Breast epithelium (tissue), 4 donors: ENCODE data around the gene NDUFB10. TPM values are rescaled to one million over a fixed set of nuclear protein-coding genes. Genes with fewer than 3 reads are reported as not detected.

Source experiments
- DNase-seq, 2 donors: peaks; one replicate each; pipeline ENCODE4 v3.0.0-alpha.2; 2019; ENCODE audit warnings: low spot score in 2 of 2
- H3K27ac ChIP-seq, 2 donors: fragments of 200-600 bp; sonication (generic) in 1 of 2; one replicate each; pipeline ENCODE4 v1.5.1; 2016 to 2019; ENCODE audit warnings: mild to moderate bottlenecking in 1 of 2
- H3K27me3 ChIP-seq, 2 donors: fragments of 200-600 bp; sonication (generic) in 1 of 2; one replicate each; pipeline versions ENCODE4 v1.5.1 to v1.6.0; 2017 to 2019; ENCODE audit warnings: control low read depth in 1 of 2, mild to moderate bottlenecking in 1 of 2
- H3K36me3 ChIP-seq: fragments of 200-600 bp; one replicate; pipeline ENCODE4 v1.5.1; 2019
- H3K4me1 ChIP-seq, 2 donors: fragments of 200-600 bp; sonication (generic); one replicate each; pipeline ENCODE4 v1.5.1; 2016 to 2019; ENCODE audit warnings: control low read depth in 1 of 2
- H3K4me3 ChIP-seq, 3 donors: fragments of 200-600 bp; sonication (generic); 1 replicate in 2 of 3; 2 replicates in 1 of 3; pipeline ENCODE4 v1.5.1; 2016 to 2019; ENCODE audit warnings: mild to moderate bottlenecking in 3 of 3, moderate library complexity in 2 of 3
- H3K9me3 ChIP-seq, 2 donors: fragments of 200-600 bp; sonication (generic) in 1 of 2; one replicate each; pipeline ENCODE4 v1.5.1; 2016 to 2019; ENCODE audit warnings: control low read depth in 1 of 2
- CTCF ChIP-seq, 3 donors: fragments of 450-650 bp; IDR thresholded peaks; one replicate each; pipeline ENCODE4 v1.5.1; 2016 to 2017; ENCODE audit warnings: antibody characterized with exemption in 3 of 3, mild to moderate bottlenecking in 3 of 3, moderate library complexity in 3 of 3
- POLR2A ChIP-seq: fragments of 450-650 bp; IDR thresholded peaks from one replicate; pipeline ENCODE4 v1.6.1; 2016; ENCODE audit warnings: antibody characterized with exemption, mild to moderate bottlenecking, moderate library complexity
- POLR2AphosphoS5 ChIP-seq, 3 donors: sonication (generic); formaldehyde crosslinking; IDR thresholded peaks; one replicate each; pipeline ENCODE4 v1.6.1; 2017; ENCODE audit warnings: antibody characterized with exemption in 3 of 3
- intact Hi-C: fragments of 100-400 bp; cut with DNase I; formaldehyde crosslinking; loops from one replicate; pipeline ENCODE4 v1.15.1; 2023; ENCODE audit warnings: low total_unique reads
- total RNA-seq, 3 donors: library from RNA; depleted of rRNA; stranded (reverse); fragments of >200 nt; gene quantifications; one replicate each; pipeline ENCODE4 v1.1.0, GENCODE V29; 2016

The NDUFB10 gene
- 100 to 1,000 TPM; 114 to 233 (median 144) TPM for total RNA-seq

GRCh38 chr16:1959269-1960039, at the start of gene NDUFB10:
NDUFB10 (plus strand) TSS chr16:1959538; CDS start chr16:1959625, 87 bp downstream.
- Histone ChIP-seq H3K4me3 (peak within 1 kb of the TSS; percentile 68 to 85 (median 79)), H3K27ac (peak within 1 kb of the TSS; percentile 75 to 82), H3K9me3 (no peaks in the 10 kb centered on the region), H3K36me3 (no peaks in the 10 kb centered on the region), H3K27me3 (no peaks in the 10 kb centered on the region), H3K4me1 (peaks cover 2 to 10% of the 10 kb centered on the region in 2 donors)
- intact Hi-C loops = loop anchor here (5.0 to 10.0 kb wide), 2 partner anchors 175 to 957 kb away; partner anchors contain the start of gene PKD1
- peak; percentile 75 to 90 for DNase-seq
- TF ChIP-seq POLR2AphosphoS5 (IDR thresholded peaks at IDR 0.05) (peak; percentile 55 to 75 (median 71)), POLR2A (no peak), CTCF (IDR thresholded peaks at IDR 0.05) (peak in 2 of 3 donors; percentile 27 to 40)

GRCh38 chr16:1909561-1910231, 49.6 kb upstream of the NDUFB10 start:
- DNase-seq = no peak
- TF ChIP-seq POLR2A (no peak), CTCF (IDR thresholded peaks at IDR 0.05) (no peak), POLR2AphosphoS5 (IDR thresholded peaks at IDR 0.05) (no peak)
- Histone ChIP-seq H3K27ac (no peak overlapping the region), H3K4me1 (no peaks in the 10 kb centered on the region), H3K36me3 (no peaks in the 10 kb centered on the region), H3K9me3 (no peaks in the 10 kb centered on the region), H3K4me3 (no peak overlapping the region), H3K27me3 (peaks cover 0 to 31% of the 10 kb centered on the region in 2 donors)
- intact Hi-C loops = no loop called here

GRCh38 chr16:1911467-1912214, 47.7 kb upstream of the NDUFB10 start:
- H3K36me3 ChIP-seq = no peaks in the 10 kb centered on the region
- no peak overlapping the region for H3K4me3 ChIP-seq
- TF ChIP-seq POLR2A (no peak), POLR2AphosphoS5 (IDR thresholded peaks at IDR 0.05) (no peak), CTCF (IDR thresholded peaks at IDR 0.05) (no peak)
- DNase-seq = no peak
- intact Hi-C loops = no loop called here
- no peaks in the 10 kb centered on the region for H3K4me1 ChIP-seq
- H3K27ac ChIP-seq = no peak overlapping the region
- peaks cover 0 to 40% of the 10 kb centered on the region in 2 donors for H3K27me3 ChIP-seq
- H3K9me3 ChIP-seq = no peaks in the 10 kb centered on the region

GRCh38 chr16:1912215-1912543, 47.2 kb upstream of the NDUFB10 start:
- no peak for DNase-seq
- no peaks in the 10 kb centered on the region for H3K4me1 ChIP-seq
- H3K27me3 ChIP-seq = peaks cover 0 to 41% of the 10 kb centered on the region in 2 donors
- H3K27ac ChIP-seq = no peak overlapping the region
- H3K4me3 ChIP-seq = no peak overlapping the region
- TF ChIP-seq POLR2A = no peak
- no peak for TF ChIP-seq POLR2AphosphoS5 (IDR thresholded peaks at IDR 0.05)
- no peak for TF ChIP-seq CTCF (IDR thresholded peaks at IDR 0.05)
- H3K9me3 ChIP-seq = no peaks in the 10 kb centered on the region
- no peaks in the 10 kb centered on the region for H3K36me3 ChIP-seq
- intact Hi-C loops = no loop called here
